B cell (primary cell): ENCODE measurements around the gene PAQR6.

Source experiments
- CTCF ChIP-seq: fragments of 200-600 bp; IDR thresholded peaks from one replicate; pipeline ENCODE4 v1.8.0; 2022; ENCODE audit warnings: antibody characterized with exemption, mild to moderate bottlenecking
- EZH2 ChIP-seq: IDR thresholded peaks from 2 replicates; pipeline ENCODE4 v1.6.1; 2012; ENCODE audit warnings: borderline replicate concordance, low read depth, mild to moderate bottlenecking, moderate library complexity, low read length; ENCODE audit not compliant: insufficient read depth, poor library complexity, severe bottlenecking

DNA sequence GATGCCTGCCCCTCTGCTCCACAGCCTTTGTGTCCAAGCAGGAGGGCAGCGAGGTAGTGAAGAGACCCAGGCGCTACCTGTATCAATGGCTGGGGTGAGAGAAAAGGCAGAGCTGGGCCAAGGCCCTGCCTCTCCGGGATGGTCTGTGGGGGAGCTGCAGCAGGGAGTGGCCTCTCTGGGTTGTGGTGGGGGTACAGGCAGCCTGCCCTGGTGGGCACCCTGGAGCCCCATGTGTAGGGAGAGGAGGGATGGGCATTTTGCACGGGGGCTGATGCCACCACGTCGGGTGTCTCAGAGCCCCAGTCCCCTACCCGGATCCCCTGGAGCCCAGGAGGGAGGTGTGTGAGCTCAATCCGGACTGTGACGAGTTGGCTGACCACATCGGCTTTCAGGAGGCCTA, 5.1 kb downstream of the PAQR6 start:
- no peak for TF ChIP-seq CTCF
- no peak for TF ChIP-seq EZH2
